Ovary (tissue), 9 donors: Measurements from ENCODE around the gene HBQ1. TPM values are rescaled to one million over a fixed set of nuclear protein-coding genes. Genes with fewer than 3 reads are reported as not detected.
"Not testable (repeated sequence)": the region's sequence is repeated elsewhere in the genome, so short reads cannot be mapped to it uniquely, and the experiment has no call there.

Source experiments
- DNase-seq, 5 donors: peaks; one replicate each; pipeline ENCODE4 v3.0.0-alpha.2; 2019 to 2020
- H3K27ac ChIP-seq, 2 donors: fragments of 200-600 bp; one replicate each; pipeline versions ENCODE4 v1.5.1 to v1.8.0; 2019 to 2022
- H3K27me3 ChIP-seq: fragments of 200-600 bp; one replicate; pipeline ENCODE4 v1.8.0; 2022
- H3K36me3 ChIP-seq: fragments of 200-600 bp; sonication (generic); one replicate; pipeline ENCODE4 v1.5.1; 2019
- H3K4me1 ChIP-seq: one replicate; pipeline ENCODE4 v1.8.1; 2013; ENCODE audit warnings: mild to moderate bottlenecking, moderate library complexity; ENCODE audit not compliant: insufficient read depth
- H3K4me3 ChIP-seq: fragments of 200-600 bp; sonication (generic); one replicate; pipeline ENCODE4 v1.5.1; 2017
- H3K9me3 ChIP-seq, 2 donors: fragments of 200-600 bp in 1 of 2; sonication (generic) in 1 of 2; one replicate each; pipeline versions ENCODE4 v1.5.1 to v1.8.1; 2013 to 2019; ENCODE audit warnings: mild to moderate bottlenecking in 1 of 2, moderate library complexity in 1 of 2
- EP300 ChIP-seq: sonication (generic); formaldehyde crosslinking; IDR thresholded peaks from one replicate; pipeline ENCODE4 v1.6.1; 2017; ENCODE audit warnings: antibody characterized with exemption
- POLR2A ChIP-seq: fragments of 450-650 bp; IDR thresholded peaks from one replicate; pipeline ENCODE4 v1.6.1; 2017; ENCODE audit warnings: antibody characterized with exemption, mild to moderate bottlenecking, moderate library complexity
- WGBS, 3 donors: extraction: QIAGEN DNeasy Blood & Tissue Kit in 1 of 3; methylation state at CpG; one replicate each; pipeline versions ENCODE4 v1.1.5 to v1.1.7; 2013 to 2017; 5-methylcytosine and 5-hydroxymethylcytosine counted together
- intact Hi-C, 4 donors: fragments of 100-400 bp; cut with DNase I; formaldehyde crosslinking; loops; one replicate each; pipeline versions ENCODE4 v1.11.0 to v1.15.1; 2022 to 2023
- polyA plus RNA-seq, 2 donors: library from polyadenylated mRNA; stranded (reverse); fragments of 200-250 nt in 1 of 2; fragments of 350-450 nt in 1 of 2; fragmentation: Illumina TruSeq in 1 of 2; extraction: RNeasy Lipid Tissue Mini Kit (QIAGEN cat#74804) in 1 of 2; gene quantifications; one replicate each; pipeline ENCODE4 v1.2.3, GENCODE V29; 2013 to 2014
- total RNA-seq, 7 donors: library from RNA; depleted of rRNA in 2 of 7; stranded (reverse); fragments of >200 nt in 2 of 7; fragmentation: NEBNext Ultra II Directional in 3 of 7; extraction: Animal tissue kit (Norgen Biotek cat#: 25700) in 3 of 7; gene quantifications; one replicate each; pipeline versions ENCODE4 v1.1.0 to v1.2.4, GENCODE V29; 2016 to 2023
- TF ChIP-seq, protein P1 (sequence below), 3 donors: fragments of 450-650 bp in 2 of 3; fragments of 200-600 bp in 1 of 3; IDR thresholded peaks; one replicate each; pipeline versions ENCODE4 v1.5.1 to v1.8.0; 2016 to 2022; ENCODE audit warnings: antibody characterized with exemption in 3 of 3, mild to moderate bottlenecking in 1 of 3
- donor health status: DM: no; HTN: no; CAD: no; lungs with moderate emphysema.
- donor health status: DM: no; HTN: no; CAD: no.
- donor health status: Bipolar disorder and iron deficiency.
- donor health status: DM: yes; HTN: yes; CAD: no.
- donor health status: DM: no; HTN: no; CAD: no.
- donor health status: DM: yes; HTN: yes; CAD: no.

Gene HBQ1
- total and polyA plus RNA-seq, 9 donors = 0.29 TPM; not detected in 8

DNA sequence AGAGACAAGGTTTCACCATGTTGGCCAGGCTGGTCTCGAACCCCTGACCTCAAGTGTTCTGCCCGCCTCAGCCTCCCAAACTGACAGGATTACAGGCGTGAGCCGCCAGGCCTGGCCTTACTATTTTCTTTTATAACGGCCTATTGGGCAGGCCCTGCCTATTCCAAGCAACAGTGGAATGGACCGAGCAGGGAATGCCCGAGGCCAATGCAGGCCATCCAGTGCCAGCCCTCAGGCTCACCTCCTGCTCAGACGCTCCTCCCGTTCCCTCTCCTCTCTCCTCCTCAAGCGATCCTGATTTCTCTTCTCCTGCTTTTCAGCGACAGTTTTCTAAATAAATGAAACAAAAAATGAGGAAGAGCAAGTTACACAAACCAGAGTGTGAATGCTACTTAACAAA is 12.4 kb downstream of the HBQ1 start:
- Histone ChIP-seq H3K27ac (no peak overlapping the region), H3K9me3 (no peaks in the 10 kb centered on the region), H3K4me1 (no peaks in the 10 kb centered on the region), H3K36me3 (no peaks in the 10 kb centered on the region), H3K4me3 (no peak overlapping the region), H3K27me3 (no peaks in the 10 kb centered on the region)
- intact Hi-C loops = no loop called here
- TF ChIP-seq POLR2A (no peak), EP300 (no peak)
- TF ChIP-seq, protein P1, sequence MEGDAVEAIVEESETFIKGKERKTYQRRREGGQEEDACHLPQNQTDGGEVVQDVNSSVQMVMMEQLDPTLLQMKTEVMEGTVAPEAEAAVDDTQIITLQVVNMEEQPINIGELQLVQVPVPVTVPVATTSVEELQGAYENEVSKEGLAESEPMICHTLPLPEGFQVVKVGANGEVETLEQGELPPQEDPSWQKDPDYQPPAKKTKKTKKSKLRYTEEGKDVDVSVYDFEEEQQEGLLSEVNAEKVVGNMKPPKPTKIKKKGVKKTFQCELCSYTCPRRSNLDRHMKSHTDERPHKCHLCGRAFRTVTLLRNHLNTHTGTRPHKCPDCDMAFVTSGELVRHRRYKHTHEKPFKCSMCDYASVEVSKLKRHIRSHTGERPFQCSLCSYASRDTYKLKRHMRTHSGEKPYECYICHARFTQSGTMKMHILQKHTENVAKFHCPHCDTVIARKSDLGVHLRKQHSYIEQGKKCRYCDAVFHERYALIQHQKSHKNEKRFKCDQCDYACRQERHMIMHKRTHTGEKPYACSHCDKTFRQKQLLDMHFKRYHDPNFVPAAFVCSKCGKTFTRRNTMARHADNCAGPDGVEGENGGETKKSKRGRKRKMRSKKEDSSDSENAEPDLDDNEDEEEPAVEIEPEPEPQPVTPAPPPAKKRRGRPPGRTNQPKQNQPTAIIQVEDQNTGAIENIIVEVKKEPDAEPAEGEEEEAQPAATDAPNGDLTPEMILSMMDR (IDR thresholded peaks at IDR 0.05) = no peak
- no peak for DNase-seq
- WGBS, 3 donors = 92 to 94% (median 93%) methylated on average over 11 of the region's 11 CpGs

DNA sequence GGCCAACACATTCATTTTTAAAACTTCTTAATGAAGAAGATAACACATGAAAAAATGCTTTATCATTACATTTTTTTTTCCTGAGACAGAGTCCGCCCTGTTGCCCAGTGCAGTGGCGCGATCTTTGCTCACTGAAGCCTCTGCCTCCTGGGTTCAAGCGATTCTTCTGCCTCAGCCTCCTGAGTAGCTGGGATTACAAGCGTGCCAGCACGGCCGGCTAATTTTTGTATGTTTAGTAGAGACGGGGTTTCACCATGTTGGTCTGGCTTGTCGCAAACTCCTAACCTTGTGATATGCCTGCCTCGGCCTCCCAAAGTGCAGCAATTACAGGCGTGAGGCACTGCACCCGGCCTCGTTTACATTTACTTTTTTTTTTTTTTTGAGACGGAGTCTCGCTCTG is 13.2 kb downstream of the HBQ1 start:
- no peak for DNase-seq
- Histone ChIP-seq H3K27ac (no peak overlapping the region), H3K36me3 (no peaks in the 10 kb centered on the region), H3K9me3 (no peaks in the 10 kb centered on the region), H3K4me1 (no peaks in the 10 kb centered on the region), H3K27me3 (no peaks in the 10 kb centered on the region), H3K4me3 (no peak overlapping the region)
- intact Hi-C loops = no loop called here
- WGBS, 3 donors = 90 to 92% (median 91%) methylated on average over 14 to 15 of the region's 15 CpGs
- TF ChIP-seq EP300 = no peak
- no peak for TF ChIP-seq POLR2A
- TF ChIP-seq, protein P1 (IDR thresholded peaks at IDR 0.05) = no peak

DNA sequence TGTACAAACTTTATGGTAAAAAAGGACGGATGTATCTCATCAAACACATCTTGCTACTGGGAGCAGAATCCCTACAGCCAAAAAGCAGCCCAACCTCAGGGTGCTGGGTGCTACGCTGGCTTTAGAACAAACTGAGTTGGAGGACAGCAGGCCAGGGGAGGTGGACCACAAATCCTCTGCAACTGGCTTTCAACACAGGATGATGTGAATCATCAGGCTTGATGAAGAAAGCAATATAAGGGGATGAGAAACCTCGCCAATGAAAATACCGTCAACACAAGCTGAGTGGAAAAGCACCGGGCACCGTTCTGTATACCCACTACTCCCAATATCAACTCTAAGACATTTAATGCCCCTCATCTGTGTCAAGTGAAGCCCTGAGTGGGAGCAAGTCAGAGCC is 14.3 kb downstream of the HBQ1 start:
- intact Hi-C loops = no loop called here
- no peak overlapping the region for H3K4me3 ChIP-seq
- TF ChIP-seq, protein P1 (IDR thresholded peaks at IDR 0.05) = no peak
- no peak for TF ChIP-seq POLR2A
- H3K27ac ChIP-seq = no peak overlapping the region
- no peaks in the 10 kb centered on the region for H3K4me1 ChIP-seq
- no peak for DNase-seq
- no peaks in the 10 kb centered on the region for H3K36me3 ChIP-seq
- H3K9me3 ChIP-seq = no peaks in the 10 kb centered on the region
- H3K27me3 ChIP-seq = no peaks in the 10 kb centered on the region
- 92 to 94% (median 92%) methylated on average over 6 of the region's 6 CpGs for WGBS, 3 donors

DNA sequence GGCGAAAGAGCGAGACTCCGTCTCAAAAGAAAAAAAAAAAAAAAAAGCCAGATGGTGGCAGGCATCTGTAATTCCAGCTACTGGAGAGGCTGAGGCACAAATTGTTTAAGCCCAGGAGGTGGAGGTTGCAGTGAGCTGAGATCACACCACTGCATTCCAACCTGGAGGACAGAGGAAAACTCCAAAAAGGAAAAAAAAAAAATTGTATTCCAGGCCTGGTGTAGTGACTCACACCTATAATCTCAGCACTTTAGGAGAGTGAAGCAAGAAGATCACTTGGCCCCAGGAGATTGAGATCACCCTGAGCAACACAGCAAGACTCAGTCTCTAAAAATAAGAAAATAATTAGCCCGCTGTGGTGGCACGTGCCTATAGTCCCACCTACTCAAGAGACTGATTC is 20.1 kb downstream of the HBQ1 start:
- H3K27me3 ChIP-seq = no peaks in the 10 kb centered on the region
- no peaks in the 10 kb centered on the region for H3K4me1 ChIP-seq
- H3K4me3 ChIP-seq = no peak overlapping the region
- no peaks in the 10 kb centered on the region for H3K9me3 ChIP-seq
- no peak for TF ChIP-seq EP300
- TF ChIP-seq, protein P1 (IDR thresholded peaks at IDR 0.05) = no peak
- intact Hi-C loops = no loop called here
- H3K36me3 ChIP-seq = no peaks in the 10 kb centered on the region
- no peak for DNase-seq
- WGBS, 3 donors = 86 to 95% (median 90%) methylated on average over 5 of the region's 5 CpGs
- H3K27ac ChIP-seq = no peak overlapping the region

DNA sequence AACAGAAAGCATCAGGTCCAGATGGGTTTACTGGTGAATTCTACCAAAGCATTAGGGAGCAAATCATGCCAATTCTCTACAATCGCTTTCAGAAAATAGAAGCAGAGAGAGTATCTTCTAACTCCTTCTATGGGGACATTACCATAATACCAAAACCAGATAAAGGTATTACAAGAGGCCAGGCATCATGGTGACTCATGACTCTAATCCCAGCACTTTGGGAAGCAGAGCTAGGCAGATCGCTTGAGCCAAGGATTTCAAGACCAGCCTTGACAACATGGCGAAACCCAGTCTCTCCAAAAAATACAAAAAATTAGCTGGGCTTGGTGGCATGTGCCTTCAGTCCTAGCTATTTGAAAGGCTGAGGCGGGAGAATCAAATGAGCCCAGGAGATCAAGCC is 23.0 kb downstream of the HBQ1 start:
- WGBS, 3 donors = 94 to 98% (median 96%) methylated on average over 4 of the region's 4 CpGs
- Histone ChIP-seq H3K4me3 (no peak overlapping the region), H3K36me3 (no peaks in the 10 kb centered on the region), H3K9me3 (no peaks in the 10 kb centered on the region), H3K27me3 (no peaks in the 10 kb centered on the region), H3K4me1 (no peaks in the 10 kb centered on the region), H3K27ac (no peak overlapping the region)
- no peak for DNase-seq
- intact Hi-C loops = no loop called here
- TF ChIP-seq, protein P1 (IDR thresholded peaks at IDR 0.05) = no peak
- TF ChIP-seq POLR2A (no peak), EP300 (no peak)

DNA sequence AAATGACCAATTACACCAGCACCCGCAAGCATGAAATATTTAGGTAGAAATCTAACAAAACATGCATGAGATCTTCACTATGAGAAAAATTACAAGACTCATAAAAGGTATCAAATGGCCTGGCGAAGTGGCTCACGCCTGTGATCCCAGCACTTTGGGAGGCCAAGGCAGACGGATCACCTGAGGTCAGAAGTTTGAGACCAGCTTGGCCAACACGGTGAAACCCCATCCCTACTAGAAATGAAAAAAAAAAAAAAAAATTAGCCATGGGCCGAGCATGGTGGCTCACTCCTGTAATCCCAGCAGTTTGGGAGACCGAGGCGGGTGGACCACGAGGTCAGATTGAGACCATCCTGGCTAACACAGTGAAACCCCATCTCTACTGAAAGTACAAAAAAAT is 23.8 kb downstream of the HBQ1 start:
- intact Hi-C loops, H3K4me3 ChIP-seq, H3K9me3 ChIP-seq, H3K4me1 ChIP-seq, H3K27me3 ChIP-seq, H3K27ac ChIP-seq, H3K36me3 ChIP-seq, DNase-seq: not testable (repeated sequence)
- 88 to 95% (median 91%) methylated on average over 9 of the region's 9 CpGs for WGBS, 3 donors

DNA sequence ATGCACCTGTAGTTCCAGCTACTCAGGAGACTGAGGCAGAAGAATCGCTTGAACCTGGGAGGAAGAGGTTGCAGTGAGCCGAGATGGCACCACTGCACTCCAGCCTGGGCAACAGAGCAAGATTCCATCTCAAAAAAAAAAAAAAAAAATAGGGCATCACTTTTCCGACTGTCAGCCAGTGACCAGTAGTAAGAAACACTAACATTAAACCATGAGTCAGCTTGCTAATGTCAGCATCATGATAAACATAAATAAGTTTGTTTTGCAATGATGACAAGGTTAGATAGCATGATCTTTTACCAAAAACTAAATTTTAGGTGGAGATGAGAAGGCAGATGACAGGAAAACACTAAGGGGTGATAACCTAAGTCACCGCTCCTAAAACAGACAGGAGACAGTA is 29.1 kb downstream of the HBQ1 start:
- intact Hi-C loops, DNase-seq, H3K36me3 ChIP-seq, H3K27ac ChIP-seq, H3K9me3 ChIP-seq, H3K27me3 ChIP-seq, H3K4me1 ChIP-seq, H3K4me3 ChIP-seq: not testable (repeated sequence)
- 81 to 88% (median 86%) methylated on average over 4 of the region's 4 CpGs for WGBS, 3 donors
